Measurements from ENCODE around the gene ZBTB40.

ZBTB40 gene

DNA sequence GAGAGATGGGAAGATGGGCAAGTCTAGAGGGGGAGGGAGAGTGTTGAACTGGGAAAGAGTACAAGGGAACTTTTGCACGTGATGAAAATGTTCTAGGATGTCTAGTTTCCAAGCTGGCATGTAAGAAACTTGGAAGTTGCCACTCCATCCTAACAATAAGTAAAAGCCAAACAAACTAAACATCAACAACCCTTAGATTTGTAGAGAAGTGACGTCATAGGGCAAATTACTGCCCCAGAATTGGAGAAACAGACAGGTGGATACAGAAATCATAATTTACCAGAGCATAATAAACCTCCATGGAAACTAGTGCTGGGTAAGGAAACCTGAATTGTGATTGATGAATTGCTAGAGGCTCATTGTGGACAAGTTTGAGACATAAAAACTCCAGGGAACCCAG is 14.7 kb upstream of the ZBTB40 start:
- DNase-seq = no peak

GRCh38 chr1:22437573-22437972 is 14.1 kb upstream of the ZBTB40 start:
- DNase-seq = no peak

GRCh38 chr1:22440582-22440981 is 11.1 kb upstream of the ZBTB40 start:
- no peak for DNase-seq

DNA sequence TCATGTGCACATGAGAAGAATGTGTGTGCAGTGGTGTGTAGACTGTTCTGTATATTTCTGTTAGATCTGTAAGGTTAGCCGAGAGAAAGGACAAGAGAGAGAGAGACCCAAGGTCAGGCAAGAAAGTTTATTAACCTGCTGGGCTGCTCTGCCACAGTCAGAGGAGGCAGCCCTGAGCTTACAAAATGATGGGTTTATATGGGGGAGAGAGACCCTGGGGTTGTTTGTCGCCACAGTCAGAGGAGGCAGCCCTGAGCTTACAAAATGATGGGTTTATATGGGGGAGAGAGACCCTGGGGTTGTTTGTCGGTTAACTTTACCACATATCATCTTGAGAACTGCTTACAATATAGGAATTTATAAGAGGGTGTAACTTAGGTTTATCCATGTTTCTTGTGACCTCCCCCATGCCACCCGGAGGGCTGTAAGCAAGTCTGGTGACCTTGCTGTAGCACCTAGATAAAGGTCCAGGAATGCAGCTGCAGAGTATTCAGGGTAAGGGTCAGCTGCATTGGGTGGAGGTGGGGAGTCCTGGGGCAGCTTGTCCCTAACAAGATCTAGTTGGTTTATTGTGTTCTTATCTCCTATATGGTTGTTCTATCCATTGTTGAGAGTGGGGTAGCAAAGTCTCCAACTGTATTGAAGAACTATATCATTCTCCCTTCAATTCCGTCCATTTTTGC is 9.3 kb upstream of the ZBTB40 start:
- DNase-seq = no peak

GRCh38 chr1:22443332-22443731 is 8.3 kb upstream of the ZBTB40 start:
- no peak for DNase-seq

- no peak for DNase-seq
Measured at GRCh38 chr1:22444856-22445255, 6.8 kb upstream of the ZBTB40 start.

DNA sequence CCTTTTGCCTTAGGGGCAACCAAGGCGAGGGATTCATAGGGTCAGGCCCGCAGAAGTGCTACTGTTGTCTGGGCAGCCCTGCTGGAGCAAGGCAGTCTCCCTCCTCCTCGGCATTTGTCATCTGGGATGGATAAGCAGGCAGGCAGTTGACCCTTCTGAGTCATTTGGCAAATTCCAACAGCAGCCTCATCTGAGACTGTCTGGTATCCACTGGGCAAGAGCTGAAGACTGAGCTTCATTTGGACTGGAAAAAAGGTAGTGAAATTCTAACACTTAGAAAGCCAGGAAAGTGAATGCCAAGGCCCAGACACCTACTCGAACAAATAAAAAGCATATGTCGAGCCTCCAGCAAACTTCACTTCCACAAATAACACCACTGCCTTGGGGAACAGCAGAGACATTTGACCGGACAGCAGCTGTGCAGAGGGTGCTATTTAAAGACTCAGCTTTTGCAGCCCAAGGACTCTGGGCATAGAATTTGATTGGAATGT is 4.0 kb upstream of the ZBTB40 start:
- no peak for DNase-seq

- DNase-seq = no peak
Measured at GRCh38 chr1:22449636-22450035, 2.0 kb upstream of the ZBTB40 start.

GRCh38 chr1:22450351-22451021 is 1.2 kb upstream of the ZBTB40 start:
- no peak for DNase-seq

- DNase-seq = no peak
Measured at GRCh38 chr1:22452481-22452957, 868 bp downstream of the ZBTB40 start.

- DNase-seq = no peak
Measured at GRCh38 chr1:22453181-22453580, 1.5 kb downstream of the ZBTB40 start.

- no peak for DNase-seq
Measured at GRCh38 chr1:22454476-22455056, 2.9 kb downstream of the ZBTB40 start.

GRCh38 chr1:22457345-22457744 is 5.7 kb downstream of the ZBTB40 start:
- no peak for DNase-seq

DNA sequence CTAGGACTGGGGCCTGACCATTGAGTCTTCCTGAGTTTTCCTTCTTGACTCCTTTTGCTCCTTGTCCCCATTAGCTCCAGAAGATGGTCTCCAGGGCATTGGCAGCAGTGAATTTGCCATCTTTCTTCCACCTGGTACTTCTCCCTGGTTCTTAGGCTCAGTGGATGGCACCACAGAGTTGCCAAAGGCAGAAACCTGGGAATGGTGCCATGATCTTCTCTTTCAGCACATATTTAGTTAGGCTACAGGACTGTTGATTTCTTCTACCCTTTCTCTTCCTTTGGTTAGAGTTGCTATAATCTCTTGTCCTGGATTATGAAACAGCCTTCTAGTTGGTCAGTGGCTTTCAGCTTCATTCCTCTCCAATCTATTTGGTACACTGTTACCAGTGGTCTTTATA is 6.2 kb downstream of the ZBTB40 start:
- DNase-seq = no peak

DNA sequence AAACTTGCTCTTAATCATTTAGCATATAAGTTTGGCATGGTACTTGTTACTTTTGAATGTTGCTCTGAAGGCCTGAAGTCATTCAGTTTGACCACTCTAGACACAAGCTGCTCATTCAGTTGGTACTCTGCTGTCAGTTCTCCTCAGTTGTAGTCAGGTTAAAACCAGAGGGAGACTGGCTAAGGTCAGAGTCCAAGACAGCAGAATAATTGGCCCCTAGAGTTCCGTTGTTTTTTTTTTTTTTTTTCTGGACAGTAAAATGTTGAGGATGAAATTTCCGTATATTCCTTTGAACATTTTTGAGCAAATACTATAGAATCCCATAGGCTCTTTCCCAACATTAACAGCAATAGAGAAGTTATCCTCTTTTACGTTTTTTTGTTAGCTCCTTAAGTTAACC is 9.4 kb downstream of the ZBTB40 start:
- DNase-seq = no peak

DNA sequence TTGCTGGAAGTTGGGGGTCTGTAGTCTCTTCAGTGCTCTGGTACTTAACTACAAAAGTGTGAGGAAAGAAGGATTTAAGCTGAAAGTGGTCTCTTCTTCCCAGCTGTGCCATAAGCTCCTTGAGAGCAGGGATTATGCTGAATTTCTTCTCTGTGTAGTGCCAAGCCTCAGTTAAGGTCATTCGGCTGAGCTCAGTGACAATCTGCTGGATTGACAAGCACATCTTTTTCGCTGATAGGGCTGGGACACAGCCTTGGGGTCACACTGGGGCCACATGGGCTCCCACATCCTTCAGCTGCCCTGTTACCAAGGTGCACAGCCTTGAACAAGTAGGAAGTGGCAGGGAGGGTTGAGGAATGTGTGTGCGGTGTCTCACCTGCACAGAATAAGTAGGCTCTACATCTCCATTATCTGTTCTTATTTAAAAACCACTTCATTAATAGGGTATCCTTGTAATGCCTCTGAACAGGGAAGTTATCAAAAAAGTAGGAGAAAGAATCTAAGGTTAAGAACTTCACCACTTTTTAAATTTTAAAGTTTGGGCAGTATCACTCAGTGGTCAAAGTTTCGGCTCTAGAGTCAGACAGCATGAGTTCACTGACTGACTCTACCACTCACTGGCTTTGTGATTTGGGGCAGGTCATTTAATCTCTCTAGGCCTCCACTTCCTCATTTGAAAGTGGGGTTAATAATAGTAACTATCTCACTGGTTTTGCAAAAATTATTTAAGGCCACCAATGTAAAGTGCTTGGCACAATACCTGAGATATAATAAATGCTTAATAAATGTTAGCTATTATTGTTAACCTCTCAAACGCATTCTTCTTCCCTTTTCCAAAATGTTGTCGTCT is 10.3 kb downstream of the ZBTB40 start:
- DNase-seq = no peak

- no peak for DNase-seq
Measured at GRCh38 chr1:22462928-22463327, 11.3 kb downstream of the ZBTB40 start.

GRCh38 chr1:22465015-22465565 is 13.4 kb downstream of the ZBTB40 start:
- DNase-seq = no peak

- DNase-seq = no peak
Measured at GRCh38 chr1:22465671-22466070, 14.0 kb downstream of the ZBTB40 start.

- no peak for DNase-seq
Measured at GRCh38 chr1:22470227-22470626, 18.6 kb downstream of the ZBTB40 start.

GRCh38 chr1:22471078-22471477 is 19.4 kb downstream of the ZBTB40 start:
- no peak for DNase-seq

DNA sequence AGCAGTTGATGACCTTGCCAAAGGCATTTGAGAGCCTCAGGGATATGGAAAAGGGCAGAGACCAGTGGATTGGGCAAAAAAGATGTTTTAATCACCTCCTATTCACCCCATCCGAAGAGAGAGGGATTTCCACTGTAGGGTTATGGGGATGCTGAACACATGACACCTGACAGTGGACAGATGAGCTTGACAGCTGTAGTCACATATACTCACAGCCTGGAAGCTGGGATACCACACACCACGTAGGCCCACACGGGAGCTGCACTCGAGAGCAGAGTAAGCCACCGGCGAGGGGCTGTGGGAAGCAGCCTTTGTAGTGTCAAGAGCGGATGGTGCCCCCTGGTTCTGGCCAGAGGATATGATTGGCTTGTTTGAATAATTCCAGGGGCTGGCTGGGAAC is 20.0 kb downstream of the ZBTB40 start:
- no peak for DNase-seq

DNA sequence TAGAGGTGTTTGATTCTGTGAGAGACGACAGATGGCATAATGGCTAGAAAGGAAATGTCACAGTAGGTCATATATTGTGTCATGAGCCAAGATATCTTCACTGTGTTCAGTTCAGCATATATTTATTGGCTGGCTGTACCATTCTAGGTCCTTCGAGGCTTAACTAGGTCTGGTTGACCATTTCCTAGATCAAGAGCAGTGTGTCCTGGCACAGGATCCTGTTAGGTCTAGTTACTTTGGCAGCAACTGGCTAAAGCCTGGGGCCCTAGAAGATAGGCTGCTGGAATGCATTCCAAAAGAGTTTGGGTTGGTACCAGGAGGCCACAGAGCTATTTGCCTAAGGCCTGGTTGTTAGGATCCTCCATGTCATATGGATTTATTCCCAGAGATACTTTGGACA is 20.9 kb downstream of the ZBTB40 start:
- DNase-seq = no peak

All from NCI-H1436 (cell line).